Calu3 (cell line): ENCODE results near the gene DUSP22. TPM values are rescaled to one million over a fixed set of nuclear protein-coding genes. Genes with fewer than 3 reads are reported as not detected.

Experiments used
- BruUV-seq: library from RNA; stranded (reverse); fragments of 400-500 nt; replicated peaks from 2 replicates; lab custom pipeline; 2021; lab: Mats Ljungman, UMichigan
- CTCF ChIA-PET: fragments of 300-600 bp; sonication (Branson Sonifier 250); formaldehyde crosslinking; loops from one replicate; lab custom pipeline; 2022; ENCODE audit warnings: antibody characterized with exemption; lab: Charles Lee
- DNase-seq: peaks from one replicate; pipeline ENCODE4 v3.0.0; 2022
- H3K27ac Mint-ChIP-seq: one replicate; pipeline ENCODE4 v1.8.0; 2022; ENCODE audit warnings: mixed read lengths; ENCODE audit not compliant: unreplicated experiment
- H3K27me3 Mint-ChIP-seq: one replicate; pipeline ENCODE4 v1.8.0; 2022; ENCODE audit warnings: mixed read lengths; ENCODE audit not compliant: unreplicated experiment
- H3K36me3 Mint-ChIP-seq: one replicate; pipeline ENCODE4 v1.8.0; 2022; ENCODE audit warnings: mild to moderate bottlenecking, moderate library complexity, mixed read lengths; ENCODE audit not compliant: insufficient read depth, unreplicated experiment
- H3K4me1 Mint-ChIP-seq: one replicate; pipeline ENCODE4 v1.8.0; 2022; ENCODE audit warnings: mild to moderate bottlenecking, low read depth, mixed read lengths; ENCODE audit not compliant: unreplicated experiment
- H3K4me3 Mint-ChIP-seq: one replicate; pipeline ENCODE4 v1.8.0; 2022; ENCODE audit warnings: mild to moderate bottlenecking, low read depth, moderate library complexity, mixed read lengths; ENCODE audit not compliant: unreplicated experiment
- H3K9me3 Mint-ChIP-seq: one replicate; pipeline ENCODE4 v1.8.0; 2022; ENCODE audit warnings: low read depth, mixed read lengths; ENCODE audit not compliant: unreplicated experiment
- CTCF ChIP-seq: fragments of 200-600 bp; IDR thresholded peaks from one replicate; pipeline ENCODE4 v1.8.0; 2022; ENCODE audit warnings: antibody characterized with exemption; ENCODE audit not compliant: unreplicated experiment
- intact Hi-C: fragments of 100-400 bp; cut with micrococcal nuclease; formaldehyde crosslinking; loops from one replicate; pipeline ENCODE4 v1.10.0; 2022; ENCODE audit not compliant: unreplicated experiment
- total RNA-seq: library from RNA; stranded (reverse); gene quantifications from 2 replicates; pipeline ENCODE4 v1.2.3, GENCODE V29; 2022

The DUSP22 gene
- total RNA-seq, 1 experiment from 2014 or later, result 14.7 TPM

GRCh38 chr6:339480-339879 is 47.2 kb downstream of the DUSP22 start:
- Mint-ChIP-seq H3K4me3 (no peak overlapping the region), H3K36me3 (no peaks in the 10 kb centered on the region), H3K9me3 (peaks cover 2% of the 10 kb centered on the region), H3K27me3 (no peaks in the 10 kb centered on the region), H3K27ac (no peak overlapping the region), H3K4me1 (no peaks in the 10 kb centered on the region)
- no peak for DNase-seq
- CTCF ChIA-PET, result no interaction called here
- TF ChIP-seq CTCF, result no peak
- BruUV-seq, result no TSS peak
- intact Hi-C loops, result no loop called here

GRCh38 chr6:340186-340955 is 48.1 kb downstream of the DUSP22 start:
- intact Hi-C loops, result no loop called here
- Mint-ChIP-seq H3K4me1 (no peaks in the 10 kb centered on the region), H3K4me3 (no peak overlapping the region), H3K9me3 (peaks cover 2% of the 10 kb centered on the region), H3K27me3 (no peaks in the 10 kb centered on the region), H3K27ac (no peak overlapping the region), H3K36me3 (no peaks in the 10 kb centered on the region)
- no TSS peak for BruUV-seq
- DNase-seq, result no peak
- TF ChIP-seq CTCF, result no peak
- CTCF ChIA-PET, result interaction anchor here (0.6 kb wide), 1 partner anchor 995 kb away, joined by 3 read pairs; no protein-coding TSS in a partner anchor

GRCh38 chr6:340991-341827 is 48.9 kb downstream of the DUSP22 start:
- TF ChIP-seq CTCF, result no peak
- no peak overlapping the region for H3K4me3 Mint-ChIP-seq
- intact Hi-C loops, result no loop called here
- DNase-seq, result no peak
- peaks cover 2% of the 10 kb centered on the region for H3K9me3 Mint-ChIP-seq
- no peaks in the 10 kb centered on the region for H3K4me1 Mint-ChIP-seq
- CTCF ChIA-PET, result no interaction called here
- no peaks in the 10 kb centered on the region for H3K27me3 Mint-ChIP-seq
- H3K36me3 Mint-ChIP-seq, result no peaks in the 10 kb centered on the region
- no TSS peak for BruUV-seq
- H3K27ac Mint-ChIP-seq, result no peak overlapping the region

GRCh38 chr6:341914-342831 is 49.9 kb downstream of the DUSP22 start:
- intact Hi-C loops, result no loop called here
- Mint-ChIP-seq H3K4me1 (no peaks in the 10 kb centered on the region), H3K27me3 (no peaks in the 10 kb centered on the region), H3K4me3 (no peak overlapping the region), H3K36me3 (no peaks in the 10 kb centered on the region), H3K27ac (no peak overlapping the region), H3K9me3 (peaks cover 2% of the 10 kb centered on the region)
- no peak for DNase-seq
- BruUV-seq, result no TSS peak
- no peak for TF ChIP-seq CTCF
- CTCF ChIA-PET, result no interaction called here
